Neural cell (in vitro differentiated cells): Measurements from ENCODE around the gene PEA15. TPM values are rescaled to one million over a fixed set of nuclear protein-coding genes. Genes with fewer than 3 reads are reported as not detected.

ENCODE experiments used
- H2AFZ ChIP-seq: fragments of 200-600, 300-800 bp; sonication (generic), shearing (Covaris generic); 2 replicates; pipeline ENCODE4 v1.6.0; 2014; ENCODE audit warnings: low read depth, mild to moderate bottlenecking, antibody characterized with exemption, low read length, moderate library complexity
- H3F3A ChIP-seq: fragments of 200-600 bp; shearing (Covaris generic); 2 replicates; pipeline ENCODE4 v1.6.1; 2016; ENCODE audit warnings: mild to moderate bottlenecking, moderate library complexity, mixed read lengths, antibody characterized with exemption, low read length; ENCODE audit not compliant: insufficient read depth, poor library complexity, severe bottlenecking
- H3K27ac ChIP-seq: fragments of 200-600, 300-800 bp; sonication (generic), shearing (Covaris generic); 2 replicates; pipeline ENCODE4 v1.5.1; 2014; ENCODE audit warnings: mild to moderate bottlenecking, low read length, moderate library complexity
- H3K27me3 ChIP-seq: fragments of 300-800, 200-600 bp; sonication (generic), shearing (Covaris generic); 2 replicates; pipeline ENCODE4 v1.6.0; 2014; ENCODE audit warnings: mild to moderate bottlenecking, low read depth, low read length, moderate library complexity; ENCODE audit not compliant: insufficient read depth
- H3K36me3 ChIP-seq: fragments of 300-800, 200-600 bp; sonication (generic), shearing (Covaris generic); 2 replicates; pipeline ENCODE4 v1.5.1; 2014; ENCODE audit warnings: mild to moderate bottlenecking, antibody characterized with exemption, low read length, moderate library complexity; ENCODE audit not compliant: insufficient read depth
- H3K4me2 ChIP-seq: fragments of 300-800, 200-600 bp; sonication (generic), shearing (Covaris generic); 2 replicates; pipeline ENCODE4 v1.6.0; 2014; ENCODE audit warnings: mild to moderate bottlenecking, low read length
- H3K4me3 ChIP-seq: fragments of 300-800, 200-600 bp; sonication (generic), shearing (Covaris generic); 2 replicates; pipeline ENCODE4 v1.5.1; 2014; ENCODE audit warnings: mild to moderate bottlenecking, low read length, moderate library complexity
- H3K79me2 ChIP-seq: fragments of 200-600 bp; shearing (Covaris generic); replicated peaks from 2 replicates; pipeline ENCODE4 v1.6.0; 2014; ENCODE audit warnings: mild to moderate bottlenecking, low read length, moderate library complexity; ENCODE audit not compliant: insufficient read depth
- H3K9ac ChIP-seq: fragments of 300-800, 200-600 bp; sonication (generic), shearing (Covaris generic); 2 replicates; pipeline ENCODE4 v1.6.1; 2016; ENCODE audit warnings: mild to moderate bottlenecking, low read length, mixed read lengths
- H3K9me2 ChIP-seq: fragments of 200-600 bp; shearing (Covaris generic); 2 replicates; pipeline ENCODE4 v1.6.1; 2016; ENCODE audit warnings: mild to moderate bottlenecking, low read length, mixed read lengths; ENCODE audit not compliant: insufficient read depth
- H3K9me3 ChIP-seq: fragments of 200-600, 300-800 bp; sonication (generic), shearing (Covaris generic); 2 replicates; pipeline ENCODE4 v1.6.1; 2016; ENCODE audit warnings: mild to moderate bottlenecking, mixed run types, low read length, moderate library complexity, mixed read lengths
- H4K20me1 ChIP-seq: fragments of 200-600 bp; shearing (Covaris generic); 2 replicates; pipeline ENCODE4 v1.6.1; 2016; ENCODE audit warnings: mild to moderate bottlenecking, mixed run types; ENCODE audit not compliant: insufficient read depth
- CTCF ChIP-seq: fragments of 450-650 bp; IDR thresholded peaks from 2 replicates; pipeline ENCODE4 v1.5.1; 2014; ENCODE audit warnings: antibody characterized with exemption, mild to moderate bottlenecking, moderate library complexity; ENCODE audit not compliant: poor library complexity, severe bottlenecking
- EP300 ChIP-seq: fragments of 450-650 bp; conservative IDR thresholded peaks from 2 replicates; pipeline ENCODE4 v1.6.1; 2014; ENCODE audit warnings: antibody characterized with exemption, mild to moderate bottlenecking, moderate library complexity; ENCODE audit not compliant: poor library complexity, severe bottlenecking
- EZH2 ChIP-seq: fragments of 200-600, 300-800 bp; shearing (Covaris generic), sonication (generic); IDR thresholded peaks from 2 replicates; pipeline ENCODE4 v1.6.1; 2014; ENCODE audit warnings: antibody characterized with exemption, low read length, borderline replicate concordance, mild to moderate bottlenecking; ENCODE audit not compliant: insufficient read depth, poor library complexity, severe bottlenecking
- MXI1 ChIP-seq: fragments of 450-650 bp; conservative IDR thresholded peaks from 2 replicates; pipeline ENCODE4 v1.6.1; 2014; ENCODE audit warnings: antibody characterized with exemption, mild to moderate bottlenecking; ENCODE audit not compliant: poor library complexity, severe bottlenecking
- POLR2AphosphoS5 ChIP-seq: IDR thresholded peaks from 2 replicates; pipeline ENCODE4 v1.6.1; 2012
- RAD21 ChIP-seq: fragments of 450-650 bp; conservative IDR thresholded peaks from 2 replicates; pipeline ENCODE4 v1.6.1; 2014; ENCODE audit warnings: antibody characterized with exemption, mild to moderate bottlenecking, moderate library complexity
- REST ChIP-seq: IDR thresholded peaks from 2 replicates; pipeline ENCODE4 v1.6.1; 2012; ENCODE audit warnings: borderline replicate concordance
- SMC3 ChIP-seq: fragments of 450-650 bp; conservative IDR thresholded peaks from 2 replicates; pipeline ENCODE4 v1.6.1; 2014; ENCODE audit warnings: antibody characterized with exemption, mild to moderate bottlenecking, moderate library complexity; ENCODE audit not compliant: poor library complexity
- TAF1 ChIP-seq: IDR thresholded peaks from 2 replicates; pipeline ENCODE4 v1.6.1; 2012; ENCODE audit warnings: low read depth
- polyA plus RNA-seq: library from polyadenylated mRNA; depleted of rRNA; stranded (reverse); fragments of >200 nt; gene quantifications from 2 replicates; pipeline ENCODE4 v1.2.3, GENCODE V29; 2014

PEA15 gene
- polyA plus RNA-seq, 1 donor from 2014 or later = 46.4 TPM

- Histone ChIP-seq H3F3A (no peaks in the 10 kb centered on the region), H3K36me3 (no peaks in the 10 kb centered on the region), H3K79me2 (peaks cover 39% of the 10 kb centered on the region), H3K4me2 (peak overlapping the region; percentile 99), H2AFZ (peak overlapping the region; percentile 78), H3K9me2 (no peaks in the 10 kb centered on the region), H4K20me1 (no peaks in the 10 kb centered on the region), H3K9me3 (no peaks in the 10 kb centered on the region), H3K4me3 (peak overlapping the region; percentile 84), H3K9ac (peak overlapping the region; percentile 96), H3K27ac (peak overlapping the region; percentile 93), H3K27me3 (no peaks in the 10 kb centered on the region)
- no peak for TF ChIP-seq EZH2
- no peak for TF ChIP-seq SMC3
- no peak for TF ChIP-seq MXI1
- TF ChIP-seq CTCF = no peak
- TF ChIP-seq RAD21 = no peak
These were observed 56.3 kb downstream of the PEA15 start for GRCh38 chr1:160261556-160261892.

- H3K4me2 ChIP-seq = peak within 1 kb of the TSS; percentile 99
- peak within 1 kb of the TSS; percentile 93 for H3K27ac ChIP-seq
- H3K9ac ChIP-seq = peak within 1 kb of the TSS; percentile 96
- peak within 1 kb of the TSS; percentile 90 for H2AFZ ChIP-seq
- peak within 1 kb of the TSS; percentile 84 for H3K4me3 ChIP-seq
- H3K79me2 ChIP-seq = peaks cover 33% of the 10 kb centered on the region
- H3K27me3 ChIP-seq = no peaks in the 10 kb centered on the region
- H3K9me2 ChIP-seq = no peaks in the 10 kb centered on the region
- H3K36me3 ChIP-seq = no peaks in the 10 kb centered on the region
- peak; percentile 18 for TF ChIP-seq CTCF
- TF ChIP-seq EP300 = peak; percentile 11
- TF ChIP-seq TAF1 = peak; percentile 91
- peak; percentile 99 for TF ChIP-seq POLR2AphosphoS5
- TF ChIP-seq SMC3 = no peak
- peak; percentile 90 for TF ChIP-seq REST
- peak; percentile 65 for TF ChIP-seq MXI1
- no peak for TF ChIP-seq EZH2
- no peak for TF ChIP-seq RAD21
- no peaks in the 10 kb centered on the region for H3K9me3 ChIP-seq
- H3F3A ChIP-seq = no peaks in the 10 kb centered on the region
- H4K20me1 ChIP-seq = no peaks in the 10 kb centered on the region
These were observed 57.0 kb downstream of the PEA15 start, which contains the start of gene DCAF8 for GRCh38 chr1:160261893-160262794. TSS of gene DCAF8 (minus strand) at chr1:160262549. CDS start at chr1:160244008, 18,541 bp downstream.
